Heart left ventricle (tissue), 13 donors: ENCODE measurements around the gene TMEM181.

Experiments
- CTCF ChIP-seq, 12 donors: fragments of 200-600 bp; sonication (generic) in 4 of 12; IDR thresholded peaks; one replicate each; pipeline versions ENCODE4 v1.5.0 to v1.8.0; 2018 to 2022; ENCODE audit warnings: antibody characterized with exemption in 12 of 12, mild to moderate bottlenecking in 5 of 12
- POLR2A ChIP-seq, 2 donors: fragments of 450-650 bp; IDR thresholded peaks; one replicate each; pipeline ENCODE4 v1.6.1; 2017; ENCODE audit warnings: antibody characterized with exemption in 2 of 2, mild to moderate bottlenecking in 2 of 2, moderate library complexity in 2 of 2
- donor health status: ischemic (EF 13 %, LVEDD 7.1; RV severe dilation, severe dysfunction).
- donor health status: DM: no; HTN: yes; CAD: no.
- donor health status: DM: no; HTN: no; CAD: no.
- donor health status: ischemic (EF 25% LVEDD 6.9; RV normal size, moderate dysfunction).
- donor health status: ischemic (EF 25% LVEDD 5.7; RV mildly dilated, moderate dysfunction).
- donor health status: ischemic (EF 35%, LVEDD 5.7; RV mildly dilated, moderate dysfunction).
- donor health status: nonischemic (EF 11% LVEDD 7.7; RV severe dilation, severe dysfunction).
- donor health status: DM: yes; HTN: yes; CAD: no.
- donor health status: PGD.
- donor health status: ischemic (EF 29% LVEDD 5.4; RV normal size, mild dysfunction).
- donor health status: nonischemic (EF 23%, LVEDD 6.1; RV moderate dilation, normal function).

- TF ChIP-seq POLR2A (IDR thresholded peaks at IDR 0.05), result no peak
- TF ChIP-seq CTCF (IDR thresholded peaks at IDR 0.05), result peak; percentile 13 to 68 (median 47)
Observed at GRCh38 chr6:158518191-158519127, 41.4 kb upstream of the TMEM181 start.
